Metanephros (tissue), 2 donors: Measurements from ENCODE around the gene USP20. TPM values are rescaled to one million over a fixed set of nuclear protein-coding genes. Genes with fewer than 3 reads are reported as not detected.

ENCODE experiments used
- small RNA-seq: library from RNA; depleted of rRNA; stranded (forward); fragments of <200 nt; gene quantifications from one replicate; pipeline ENCODE3, GENCODE V24; 2014; ENCODE audit warnings: low replicate concordance
- total RNA-seq: library from RNA; depleted of rRNA; stranded (reverse); fragments of >200 nt; gene quantifications from one replicate; pipeline ENCODE4 v1.2.3, GENCODE V29; 2014

Gene USP20
- total RNA-seq = 31.2 TPM

GRCh38 chr9:129835128-129835859, at the start of gene USP20, which contains the start of gene C9orf78:
TSS of gene USP20 (plus strand) at chr9:129835458. CDS start at chr9:129852556, 17,098 bp downstream.
TSS of gene C9orf78 (minus strand) at chr9:129835275. CDS start at chr9:129835221, 54 bp downstream.

GRCh38 chr9:129802833-129803675, 32.2 kb upstream of the USP20 start, which contains the start of gene TOR1B:
TSS of gene TOR1B (plus strand) at chr9:129803184. CDS start at chr9:129803213, 29 bp downstream.

GRCh38 chr9:129823935-129824601, 11.2 kb upstream of the USP20 start, which contains the start of gene TOR1A:
TSS of gene TOR1A (minus strand) at chr9:129824136. CDS start at chr9:129824085, 51 bp downstream.

Small RNAs within 50 kb of the gene (small RNA-seq; reads per million reads assigned to genes)
- 0.07 reads per million for gene MIR6855

Other genes starting within 250 kb of the USP20 start
- 0.70 TPM for gene C9orf50, start 214.4 kb upstream of the USP20 start, total RNA-seq
- gene NTMT1, start 209.3 kb upstream of the USP20 start, total RNA-seq = 26.6 TPM
- gene ASB6, start 193.3 kb upstream of the USP20 start, total RNA-seq = 17.9 TPM
- gene PRRX2, start 169.8 kb upstream of the USP20 start, total RNA-seq = 2.1 TPM
- gene PTGES, start 82.4 kb upstream of the USP20 start, total RNA-seq = 9.1 TPM
- gene TOR1B, start 32.3 kb upstream of the USP20 start, total RNA-seq = 21.1 TPM
- gene TOR1A, start 11.3 kb upstream of the USP20 start, total RNA-seq = 29.4 TPM
- gene C9orf78, start 183 bp upstream of the USP20 start, total RNA-seq = 36.3 TPM
- 54.0 TPM for gene FNBP1, start 207.7 kb downstream of the USP20 start, total RNA-seq
- 47.2 TPM for gene GPR107, start 218.4 kb downstream of the USP20 start, total RNA-seq